Neural cell (in vitro differentiated cells): Measurements from ENCODE around the gene CACNA1E. TPM values are rescaled to one million over a fixed set of nuclear protein-coding genes. Genes with fewer than 3 reads are reported as not detected.

Experiments used
- H2AFZ ChIP-seq: fragments of 200-600, 300-800 bp; sonication (generic), shearing (Covaris generic); 2 replicates; pipeline ENCODE4 v1.6.0; 2014; ENCODE audit warnings: low read depth, mild to moderate bottlenecking, antibody characterized with exemption, low read length, moderate library complexity
- H3F3A ChIP-seq: fragments of 200-600 bp; shearing (Covaris generic); 2 replicates; pipeline ENCODE4 v1.6.1; 2016; ENCODE audit warnings: mild to moderate bottlenecking, moderate library complexity, mixed read lengths, antibody characterized with exemption, low read length; ENCODE audit not compliant: insufficient read depth, poor library complexity, severe bottlenecking
- H3K27ac ChIP-seq: fragments of 200-600, 300-800 bp; sonication (generic), shearing (Covaris generic); 2 replicates; pipeline ENCODE4 v1.5.1; 2014; ENCODE audit warnings: mild to moderate bottlenecking, low read length, moderate library complexity
- H3K27me3 ChIP-seq: fragments of 300-800, 200-600 bp; sonication (generic), shearing (Covaris generic); 2 replicates; pipeline ENCODE4 v1.6.0; 2014; ENCODE audit warnings: mild to moderate bottlenecking, low read depth, low read length, moderate library complexity; ENCODE audit not compliant: insufficient read depth
- H3K36me3 ChIP-seq: fragments of 300-800, 200-600 bp; sonication (generic), shearing (Covaris generic); 2 replicates; pipeline ENCODE4 v1.5.1; 2014; ENCODE audit warnings: mild to moderate bottlenecking, antibody characterized with exemption, low read length, moderate library complexity; ENCODE audit not compliant: insufficient read depth
- H3K4me2 ChIP-seq: fragments of 300-800, 200-600 bp; sonication (generic), shearing (Covaris generic); 2 replicates; pipeline ENCODE4 v1.6.0; 2014; ENCODE audit warnings: mild to moderate bottlenecking, low read length
- H3K4me3 ChIP-seq: fragments of 300-800, 200-600 bp; sonication (generic), shearing (Covaris generic); 2 replicates; pipeline ENCODE4 v1.5.1; 2014; ENCODE audit warnings: mild to moderate bottlenecking, low read length, moderate library complexity
- H3K79me2 ChIP-seq: fragments of 200-600 bp; shearing (Covaris generic); replicated peaks from 2 replicates; pipeline ENCODE4 v1.6.0; 2014; ENCODE audit warnings: mild to moderate bottlenecking, low read length, moderate library complexity; ENCODE audit not compliant: insufficient read depth
- H3K9ac ChIP-seq: fragments of 300-800, 200-600 bp; sonication (generic), shearing (Covaris generic); 2 replicates; pipeline ENCODE4 v1.6.1; 2016; ENCODE audit warnings: mild to moderate bottlenecking, low read length, mixed read lengths
- H3K9me2 ChIP-seq: fragments of 200-600 bp; shearing (Covaris generic); 2 replicates; pipeline ENCODE4 v1.6.1; 2016; ENCODE audit warnings: mild to moderate bottlenecking, low read length, mixed read lengths; ENCODE audit not compliant: insufficient read depth
- H3K9me3 ChIP-seq: fragments of 200-600, 300-800 bp; sonication (generic), shearing (Covaris generic); 2 replicates; pipeline ENCODE4 v1.6.1; 2016; ENCODE audit warnings: mild to moderate bottlenecking, mixed run types, low read length, moderate library complexity, mixed read lengths
- H4K20me1 ChIP-seq: fragments of 200-600 bp; shearing (Covaris generic); 2 replicates; pipeline ENCODE4 v1.6.1; 2016; ENCODE audit warnings: mild to moderate bottlenecking, mixed run types; ENCODE audit not compliant: insufficient read depth
- CTCF ChIP-seq: fragments of 450-650 bp; IDR thresholded peaks from 2 replicates; pipeline ENCODE4 v1.5.1; 2014; ENCODE audit warnings: antibody characterized with exemption, mild to moderate bottlenecking, moderate library complexity; ENCODE audit not compliant: poor library complexity, severe bottlenecking
- EP300 ChIP-seq: fragments of 450-650 bp; conservative IDR thresholded peaks from 2 replicates; pipeline ENCODE4 v1.6.1; 2014; ENCODE audit warnings: antibody characterized with exemption, mild to moderate bottlenecking, moderate library complexity; ENCODE audit not compliant: poor library complexity, severe bottlenecking
- EZH2 ChIP-seq: fragments of 200-600, 300-800 bp; shearing (Covaris generic), sonication (generic); IDR thresholded peaks from 2 replicates; pipeline ENCODE4 v1.6.1; 2014; ENCODE audit warnings: antibody characterized with exemption, low read length, borderline replicate concordance, mild to moderate bottlenecking; ENCODE audit not compliant: insufficient read depth, poor library complexity, severe bottlenecking
- MXI1 ChIP-seq: fragments of 450-650 bp; conservative IDR thresholded peaks from 2 replicates; pipeline ENCODE4 v1.6.1; 2014; ENCODE audit warnings: antibody characterized with exemption, mild to moderate bottlenecking; ENCODE audit not compliant: poor library complexity, severe bottlenecking
- POLR2AphosphoS5 ChIP-seq: IDR thresholded peaks from 2 replicates; pipeline ENCODE4 v1.6.1; 2012
- RAD21 ChIP-seq: fragments of 450-650 bp; conservative IDR thresholded peaks from 2 replicates; pipeline ENCODE4 v1.6.1; 2014; ENCODE audit warnings: antibody characterized with exemption, mild to moderate bottlenecking, moderate library complexity
- REST ChIP-seq: IDR thresholded peaks from 2 replicates; pipeline ENCODE4 v1.6.1; 2012; ENCODE audit warnings: borderline replicate concordance
- SMC3 ChIP-seq: fragments of 450-650 bp; conservative IDR thresholded peaks from 2 replicates; pipeline ENCODE4 v1.6.1; 2014; ENCODE audit warnings: antibody characterized with exemption, mild to moderate bottlenecking, moderate library complexity; ENCODE audit not compliant: poor library complexity
- TAF1 ChIP-seq: IDR thresholded peaks from 2 replicates; pipeline ENCODE4 v1.6.1; 2012; ENCODE audit warnings: low read depth
- polyA plus RNA-seq: library from polyadenylated mRNA; depleted of rRNA; stranded (reverse); fragments of >200 nt; gene quantifications from 2 replicates; pipeline ENCODE4 v1.2.3, GENCODE V29; 2014

CACNA1E gene
- polyA plus RNA-seq, 1 donor from 2014 or later: 29.5 TPM

- no peak overlapping the region for H3K4me3 ChIP-seq
- no peaks in the 10 kb centered on the region for H3K36me3 ChIP-seq
- no peak overlapping the region for H3K27ac ChIP-seq
- no peaks in the 10 kb centered on the region for H3K79me2 ChIP-seq
- H3F3A ChIP-seq: no peaks in the 10 kb centered on the region
- H3K9me2 ChIP-seq: no peaks in the 10 kb centered on the region
- no peak for TF ChIP-seq MXI1
- TF ChIP-seq POLR2AphosphoS5: no peak
- no peak for TF ChIP-seq TAF1
- no peak for TF ChIP-seq REST
- TF ChIP-seq EZH2: no peak
- no peak for TF ChIP-seq SMC3
- no peak for TF ChIP-seq RAD21
- no peak for TF ChIP-seq CTCF
- no peak for TF ChIP-seq EP300
- H3K4me2 ChIP-seq: no peak overlapping the region
- no peak overlapping the region for H3K9ac ChIP-seq
- H3K9me3 ChIP-seq: no peaks in the 10 kb centered on the region
- no peaks in the 10 kb centered on the region for H4K20me1 ChIP-seq
- H3K27me3 ChIP-seq: no peaks in the 10 kb centered on the region
- H2AFZ ChIP-seq: no peak overlapping the region
Measured at GRCh38 chr1:181626279-181626938, 143.1 kb downstream of the CACNA1E start.

GRCh38 chr1:181630398-181630797, 147.1 kb downstream of the CACNA1E start:
- Histone ChIP-seq H3K27ac (no peak overlapping the region), H3K79me2 (no peaks in the 10 kb centered on the region), H4K20me1 (no peaks in the 10 kb centered on the region), H3F3A (no peaks in the 10 kb centered on the region), H3K4me2 (no peak overlapping the region), H2AFZ (no peak overlapping the region), H3K4me3 (no peak overlapping the region), H3K9ac (no peak overlapping the region), H3K27me3 (no peaks in the 10 kb centered on the region), H3K36me3 (no peaks in the 10 kb centered on the region), H3K9me3 (no peaks in the 10 kb centered on the region), H3K9me2 (no peaks in the 10 kb centered on the region)
- TF ChIP-seq CTCF: no peak
- no peak for TF ChIP-seq EP300
- no peak for TF ChIP-seq REST
- TF ChIP-seq POLR2AphosphoS5: no peak
- TF ChIP-seq TAF1: no peak
- TF ChIP-seq EZH2: no peak
- TF ChIP-seq SMC3: no peak
- no peak for TF ChIP-seq RAD21
- TF ChIP-seq MXI1: no peak
